ENCODE data around the gene TMPRSS5.
"Not testable (repeated sequence)": the region's sequence is repeated elsewhere in the genome, so short reads cannot be mapped to it uniquely, and the experiment has no call there.

The TMPRSS5 gene

DNA sequence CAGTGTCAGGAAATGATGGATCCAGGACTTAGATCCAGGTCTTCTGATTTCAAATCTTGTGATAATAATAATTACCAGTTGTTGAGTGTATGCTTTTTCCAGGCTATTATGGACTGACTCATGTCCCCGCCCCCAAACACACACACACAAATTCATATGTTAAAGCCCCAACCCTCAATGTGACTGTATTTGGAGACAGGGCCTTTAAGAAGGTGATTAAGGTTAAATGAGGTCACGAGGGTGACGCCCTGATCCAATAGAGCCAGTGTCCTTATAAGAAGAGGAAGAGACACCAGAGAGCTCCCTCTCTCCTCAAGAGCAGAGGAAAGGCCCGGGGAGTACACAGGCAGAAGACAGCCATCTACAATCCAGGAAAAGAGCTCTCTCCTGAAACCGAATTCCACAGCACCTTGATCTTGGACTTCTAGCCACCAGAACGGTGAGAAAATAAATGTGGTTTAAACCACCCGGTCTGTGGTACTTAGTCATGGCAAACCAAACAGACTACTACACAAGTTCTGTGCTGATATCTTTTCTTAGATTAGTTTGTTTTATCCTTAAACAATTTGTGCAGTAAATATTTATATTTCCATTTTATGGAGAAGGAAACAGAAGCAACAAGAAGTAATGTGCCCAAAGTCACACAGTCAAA lies 8.2 kb downstream of the TMPRSS5 start:
- DNase-seq (ENCODE audit: low read depth in 2 of 2, low spot score in 1 of 2): no peak

DNA sequence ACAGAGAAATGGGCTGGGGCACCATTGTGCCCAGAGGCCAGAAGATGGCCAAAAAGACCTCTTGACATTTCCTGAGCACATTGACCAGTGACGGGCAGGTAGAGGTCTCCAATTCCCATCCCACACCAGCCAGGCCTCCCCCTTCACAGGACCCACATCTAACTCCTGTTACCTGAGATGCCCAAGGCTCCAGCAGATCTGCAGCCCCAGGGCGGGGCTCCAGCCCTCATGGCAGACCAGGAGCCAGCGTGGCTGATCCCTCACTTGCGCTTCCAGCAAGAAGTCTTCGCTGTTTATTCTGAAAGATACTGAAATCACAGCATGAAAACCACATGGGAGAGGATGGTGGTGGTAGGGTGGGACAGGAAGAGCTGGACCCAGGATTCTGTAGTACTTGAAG lies 9.0 kb downstream of the TMPRSS5 start:
- no peak for DNase-seq (ENCODE audit: low read depth in 2 of 2, low spot score in 1 of 2)

DNA sequence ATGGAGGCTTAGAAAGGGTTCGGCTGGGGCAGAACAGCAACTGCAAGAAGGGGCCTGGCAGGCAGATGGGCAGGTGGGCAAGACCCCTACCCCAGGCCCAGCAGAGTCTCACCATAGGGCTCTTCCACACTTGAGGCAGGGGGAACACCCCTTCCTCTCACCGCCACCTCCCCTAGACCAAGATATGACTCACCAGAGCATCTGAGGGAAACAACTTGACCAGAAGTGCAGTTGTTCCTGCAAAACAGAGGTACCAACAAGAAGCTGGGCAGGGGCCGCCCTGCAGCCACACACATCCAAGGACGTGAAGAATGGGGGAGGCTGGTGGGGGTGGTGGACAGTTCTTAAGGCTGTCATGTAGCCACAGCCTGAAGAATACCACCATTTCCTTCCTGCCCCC lies 10.9 kb downstream of the TMPRSS5 start:
- no peak for DNase-seq (ENCODE audit: low read depth in 2 of 2, low spot score in 1 of 2)

DNA sequence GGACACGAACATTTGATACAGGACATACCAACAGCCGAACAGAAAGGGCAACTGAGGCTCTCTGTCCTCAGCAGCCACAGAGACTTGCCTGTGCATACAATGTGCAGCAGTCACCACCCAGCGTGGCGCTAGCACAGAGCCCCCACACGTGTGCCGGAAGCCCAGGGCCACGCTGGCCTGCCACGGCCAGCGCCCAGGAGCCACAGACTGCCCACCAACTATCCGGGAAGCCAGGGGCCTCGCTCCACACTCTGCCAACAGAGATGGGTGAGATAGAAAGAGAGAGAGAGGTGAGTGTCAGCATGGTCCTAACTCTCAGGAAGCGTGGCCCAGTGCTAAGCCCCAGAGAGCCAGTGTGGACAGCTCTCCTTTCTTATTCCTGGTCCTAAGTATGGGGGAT lies 11.7 kb downstream of the TMPRSS5 start:
- DNase-seq (ENCODE audit: low read depth in 2 of 2, low spot score in 1 of 2): no peak

DNA sequence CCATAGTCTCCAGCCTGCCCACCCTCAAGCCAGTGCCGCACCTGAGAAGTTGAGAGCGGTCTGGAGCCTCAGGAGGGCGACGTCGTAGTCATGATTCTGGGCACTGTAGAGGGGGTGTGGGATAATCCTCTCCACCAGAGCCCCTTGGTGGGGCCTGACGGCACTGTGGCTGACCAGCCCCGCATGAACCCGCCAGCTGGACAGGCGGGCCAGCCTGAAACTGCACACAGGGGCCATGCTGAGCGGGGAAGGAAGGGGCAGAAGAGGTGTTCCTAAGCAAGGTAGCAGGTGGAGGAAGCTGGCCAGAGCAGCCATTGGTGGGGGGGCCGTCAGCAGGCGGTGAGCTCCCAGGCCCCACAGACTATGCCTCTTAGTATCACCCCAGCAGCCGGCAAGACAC lies 13.1 kb downstream of the TMPRSS5 start:
- no peak for DNase-seq (ENCODE audit: low read depth in 2 of 2, low spot score in 1 of 2)

DNA sequence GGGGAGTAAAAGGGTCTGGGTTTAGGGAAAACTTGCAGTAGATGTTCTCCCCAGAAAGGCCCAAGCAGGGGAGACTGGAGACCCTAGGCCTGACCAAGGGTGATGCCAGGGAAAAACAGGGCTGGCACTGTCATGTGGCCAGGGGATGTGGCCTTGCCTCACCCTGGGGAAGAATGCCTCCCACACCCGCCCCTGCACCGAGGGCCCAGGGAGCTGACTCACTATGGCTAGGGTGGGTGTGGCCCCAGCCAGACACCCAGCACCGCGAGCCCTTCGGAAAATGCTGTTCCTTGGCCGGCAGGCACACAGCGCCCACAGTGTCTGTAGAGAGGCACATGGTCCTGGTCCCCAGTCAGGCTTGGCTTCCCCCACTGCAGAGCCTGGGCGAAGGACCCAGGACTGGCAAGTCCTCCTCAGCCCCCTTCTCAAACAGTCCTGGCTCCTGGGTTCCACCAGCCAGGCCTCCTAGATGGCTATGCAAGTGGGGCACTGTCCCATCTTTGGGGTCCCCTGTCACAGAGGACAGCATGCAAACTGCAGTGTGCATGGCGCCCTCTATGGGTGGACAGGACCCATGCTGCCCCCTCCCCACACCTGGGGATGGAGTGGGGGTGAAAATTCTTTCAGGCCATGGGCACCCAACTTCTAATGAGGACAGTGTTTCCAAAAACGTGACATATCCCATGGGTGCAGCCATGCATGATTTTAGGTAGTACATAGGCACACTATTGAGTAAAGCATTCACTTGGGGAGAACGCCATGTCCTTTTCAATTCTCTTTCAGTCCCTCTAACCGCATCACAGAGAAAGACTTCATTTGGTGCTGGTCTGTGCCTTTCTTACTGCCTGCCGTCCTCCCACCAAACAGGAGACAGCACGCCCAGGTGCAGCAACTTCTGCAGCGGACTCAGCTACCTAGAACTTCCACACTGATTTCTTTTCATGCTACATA lies 15.2 kb downstream of the TMPRSS5 start:
- DNase-seq (ENCODE audit: low read depth in 2 of 2, low spot score in 1 of 2): no peak

DNA sequence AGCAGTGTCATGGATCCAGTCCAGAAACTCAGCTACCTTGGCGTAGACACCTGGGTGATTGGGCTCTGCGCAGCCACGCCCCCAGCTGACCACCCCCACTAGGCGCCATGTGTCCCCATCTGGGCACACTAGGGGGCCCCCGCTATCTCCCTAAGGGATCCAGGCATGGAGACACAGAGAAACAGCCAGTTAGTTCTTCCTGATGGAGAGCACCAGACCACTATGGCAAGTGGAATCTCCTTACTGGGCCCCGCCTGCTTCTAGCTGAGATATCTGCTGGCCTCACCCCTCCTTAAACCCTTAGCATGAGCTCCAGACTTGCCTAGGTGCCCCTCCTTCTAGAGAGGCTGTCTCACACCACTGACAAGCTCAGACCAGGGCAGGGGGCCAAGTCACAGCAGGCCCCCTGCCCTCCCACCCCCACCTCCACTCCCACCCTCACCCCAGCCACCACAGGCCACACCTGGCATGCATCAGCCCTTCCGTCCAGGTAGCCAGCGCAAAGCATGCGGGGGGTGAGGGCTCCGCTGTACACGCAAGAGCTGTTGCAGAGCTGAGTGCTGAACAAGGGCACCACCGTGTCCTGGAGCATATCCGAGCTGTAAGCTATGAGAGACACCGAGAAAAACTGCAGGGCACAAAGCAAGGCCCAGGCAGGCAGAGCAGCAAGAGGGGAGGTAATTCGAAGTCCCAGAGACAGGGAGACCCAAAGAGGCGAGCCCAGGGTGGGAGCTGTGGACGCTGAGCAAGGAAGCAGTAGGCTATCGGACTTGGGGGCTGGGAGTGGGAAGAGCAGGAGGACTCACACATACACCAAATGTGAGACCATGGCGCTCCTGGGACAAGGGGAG lies 16.1 kb downstream of the TMPRSS5 start:
- DNase-seq (ENCODE audit: low read depth in 2 of 2, low spot score in 1 of 2): no peak

DNA sequence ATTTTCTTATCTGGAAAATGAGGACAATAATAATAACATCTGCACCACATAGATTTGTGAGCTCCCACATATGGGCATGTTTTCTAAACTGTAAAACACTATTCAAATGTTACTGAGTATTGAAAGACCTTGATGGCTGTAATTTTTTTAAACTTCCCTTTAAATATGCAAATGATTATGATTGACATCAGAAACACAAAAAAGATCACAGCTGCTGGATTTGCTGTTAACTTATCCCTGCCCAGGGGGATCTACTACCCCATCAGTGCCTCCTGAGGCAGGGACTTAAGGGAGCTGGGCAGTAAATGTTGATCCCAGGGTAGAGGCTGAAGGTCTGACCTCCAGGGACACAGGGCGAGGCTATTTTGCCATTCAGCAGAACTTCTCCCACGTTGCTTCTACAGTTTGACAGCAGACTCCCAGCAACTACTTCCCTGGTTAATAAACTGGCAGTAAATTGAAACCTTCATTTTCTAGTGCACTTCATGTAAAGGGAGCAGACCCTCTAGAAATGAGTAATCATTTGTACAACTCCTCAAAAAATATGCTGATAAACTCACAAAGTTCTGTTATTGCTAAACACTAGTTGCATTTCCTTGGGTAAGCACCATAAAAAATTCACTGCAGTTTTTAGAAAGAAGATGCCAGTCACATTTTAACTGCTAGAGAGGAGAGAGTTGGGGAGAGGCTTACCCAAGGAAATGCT lies 20.3 kb downstream of the TMPRSS5 start:
- DNase-seq (ENCODE audit: low read depth in 2 of 2, low spot score in 1 of 2): no peak

DNA sequence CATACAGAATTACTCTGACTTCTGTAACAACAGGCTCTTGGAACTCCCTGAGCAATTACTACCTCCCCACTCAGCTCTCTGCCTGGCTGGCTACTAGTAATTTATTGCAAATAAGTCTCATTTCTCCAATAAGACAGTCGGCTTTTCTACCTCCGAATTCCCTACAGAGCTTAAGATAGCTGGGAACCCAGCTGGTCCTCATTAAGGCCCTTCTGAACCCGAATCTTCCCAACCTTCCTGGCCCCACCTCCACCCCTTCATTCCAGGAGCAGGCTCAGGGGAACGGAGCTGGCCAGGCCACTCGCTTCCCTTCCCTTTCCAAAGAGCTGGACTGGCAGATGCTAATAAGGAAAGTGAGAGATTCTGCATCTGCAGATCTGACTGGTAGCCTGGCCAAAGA lies 21.6 kb downstream of the TMPRSS5 start:
- DNase-seq (ENCODE audit: low read depth in 2 of 2, low spot score in 1 of 2): no peak

DNA sequence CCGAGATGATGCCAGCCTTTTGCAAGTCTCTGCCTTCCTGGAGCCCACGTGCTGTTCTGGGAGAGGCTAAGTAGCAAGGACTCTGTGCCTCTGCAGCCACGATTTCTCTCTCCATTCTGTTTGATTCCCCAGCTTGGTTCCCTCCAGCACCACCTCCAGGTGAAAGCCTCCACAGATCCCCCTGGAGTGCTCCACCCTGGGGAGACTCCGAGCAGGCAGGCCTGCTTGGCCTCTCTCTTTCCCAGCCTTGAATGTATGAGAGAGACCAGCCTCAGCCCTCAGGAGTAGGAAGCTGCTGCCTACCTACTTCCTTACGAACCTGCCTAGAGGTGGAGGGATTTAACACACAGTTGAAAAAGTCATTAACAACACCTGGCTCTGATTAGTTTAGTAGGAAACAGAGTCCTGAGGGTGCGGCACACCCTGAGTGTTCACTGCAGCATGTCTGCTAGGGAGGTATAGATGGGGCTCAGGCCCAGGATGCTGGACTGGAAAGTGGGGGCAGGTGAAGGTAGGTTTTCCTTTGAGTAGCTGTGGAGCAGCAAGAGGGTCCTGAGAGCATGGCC lies 22.5 kb downstream of the TMPRSS5 start:
- no peak for DNase-seq (ENCODE audit: low read depth in 2 of 2, low spot score in 1 of 2)

DNA sequence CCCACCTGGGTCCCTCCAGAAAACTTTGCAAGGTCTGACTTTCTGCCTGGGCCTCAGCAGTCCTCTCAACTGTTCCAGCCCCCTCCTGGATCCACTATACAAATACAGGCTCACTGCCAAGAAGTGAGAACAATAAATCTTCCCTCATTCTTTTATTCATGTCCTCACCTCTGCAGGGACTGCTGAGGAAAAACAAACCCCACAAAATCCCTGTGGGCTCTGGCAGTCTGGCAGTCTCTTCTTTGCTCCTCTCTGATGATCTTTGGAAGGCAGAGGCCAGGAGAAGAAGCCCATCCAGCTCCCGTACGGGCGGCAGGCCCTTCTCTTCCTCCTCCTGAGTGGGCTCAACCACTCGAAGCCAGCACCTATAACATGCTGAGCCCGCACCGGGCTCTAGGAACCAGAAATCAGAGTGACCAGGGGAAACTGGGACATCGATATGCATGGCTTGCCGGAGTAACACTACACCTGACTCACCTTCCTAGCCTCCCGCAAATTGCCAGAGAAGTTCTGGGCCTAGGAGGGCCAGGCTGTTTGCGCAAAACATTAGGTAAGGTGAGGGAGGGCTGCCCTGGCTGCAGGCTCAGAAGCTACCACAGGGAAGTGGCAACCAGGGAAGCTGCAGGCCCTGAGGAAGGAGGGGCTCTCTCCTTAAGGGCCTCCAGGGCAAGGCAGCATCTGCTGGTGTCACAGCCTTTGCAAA lies 24.2 kb downstream of the TMPRSS5 start:
- no peak for DNase-seq (ENCODE audit: low read depth in 2 of 2, low spot score in 1 of 2)

DNA sequence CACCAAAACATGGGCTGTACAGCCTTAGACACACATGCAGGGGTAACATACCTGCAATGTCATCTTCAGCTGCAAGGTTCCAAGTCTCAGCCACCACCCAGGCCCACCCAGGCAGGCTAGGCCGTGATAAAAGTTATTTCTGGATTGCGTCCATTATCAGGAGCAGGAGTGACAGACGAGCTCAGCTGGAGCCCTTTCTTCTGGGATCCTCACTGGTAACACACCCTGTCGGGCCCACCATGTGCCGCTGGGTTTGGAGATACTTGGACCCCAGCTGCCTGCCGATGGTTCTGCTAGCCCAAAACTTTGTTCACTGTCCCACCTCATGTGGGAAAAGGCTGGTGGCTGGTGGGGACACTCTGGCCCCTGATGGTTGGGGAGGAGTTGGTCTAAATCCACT lies 24.8 kb downstream of the TMPRSS5 start:
- DNase-seq (ENCODE audit: low read depth in 2 of 2, low spot score in 1 of 2): no peak

DNA sequence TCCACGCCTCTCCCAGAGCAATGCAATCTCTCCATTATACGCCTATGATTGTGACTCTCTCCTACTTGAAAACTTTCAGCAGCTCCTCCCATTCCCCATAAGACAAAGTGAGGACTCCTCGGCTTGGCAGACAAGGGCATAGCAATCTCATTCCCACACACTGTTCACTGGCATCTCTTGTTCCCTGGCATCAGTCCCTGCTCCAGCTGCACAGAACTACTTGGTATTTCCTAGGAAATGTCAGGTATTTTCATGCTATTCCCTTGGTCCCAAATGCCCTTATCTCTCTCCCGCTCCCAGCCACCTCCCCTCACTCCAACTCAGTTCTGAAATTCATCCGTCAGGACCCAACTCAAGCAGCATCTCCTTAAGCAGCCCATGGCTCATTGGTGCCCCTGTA lies 28.4 kb downstream of the TMPRSS5 start:
- DNase-seq (ENCODE audit: low read depth in 2 of 2, low spot score in 1 of 2): no peak

DNA sequence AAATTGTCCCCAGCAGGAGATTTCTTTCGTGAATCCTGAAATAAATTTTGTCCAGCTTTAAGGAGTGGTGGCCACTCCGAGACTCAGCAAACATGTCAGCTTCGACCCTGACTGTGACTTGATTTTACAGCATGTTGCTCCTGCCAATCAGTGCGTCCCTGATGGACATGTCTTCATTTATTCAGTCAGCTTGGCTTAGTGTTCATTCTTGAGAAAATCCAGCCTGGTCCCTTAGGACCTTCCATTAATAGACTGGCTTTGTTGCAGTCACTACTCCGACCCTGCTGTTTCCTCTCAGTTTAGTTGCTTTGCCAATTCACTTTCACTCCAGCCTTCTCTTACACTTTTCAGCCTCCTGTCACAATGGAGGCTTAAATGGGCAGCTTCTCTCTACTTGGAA lies 30.5 kb downstream of the TMPRSS5 start:
- DNase-seq (ENCODE audit: low read depth in 2 of 2, low spot score in 1 of 2): no peak

DNA sequence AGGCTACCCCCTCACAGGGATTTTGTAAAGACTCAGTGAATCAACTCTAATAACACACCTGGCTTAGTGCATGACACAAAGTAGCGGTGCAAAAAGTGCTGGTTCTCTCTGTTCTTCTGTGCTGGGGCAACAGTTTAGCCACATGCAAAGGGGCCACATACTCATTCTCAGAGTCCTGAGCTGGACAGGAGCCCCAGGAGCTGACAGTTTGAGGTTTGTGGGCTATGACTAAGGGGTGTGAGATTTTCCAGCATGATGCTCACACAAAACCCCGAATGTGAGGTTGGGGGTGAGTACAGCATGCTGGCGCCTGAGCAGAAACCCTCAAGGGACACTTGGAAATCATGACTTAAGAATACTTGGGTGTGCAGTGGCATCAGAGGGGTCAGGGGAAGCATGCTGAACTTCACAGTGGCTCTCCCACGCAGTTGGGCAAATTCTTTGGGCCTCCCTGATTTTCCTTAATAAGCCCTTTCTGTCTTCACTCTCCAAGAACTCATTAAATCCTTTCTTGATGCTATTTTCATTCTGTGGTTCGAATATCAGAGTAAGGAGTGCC lies 31.0 kb downstream of the TMPRSS5 start:
- no peak for DNase-seq (ENCODE audit: low read depth in 2 of 2, low spot score in 1 of 2)

DNA sequence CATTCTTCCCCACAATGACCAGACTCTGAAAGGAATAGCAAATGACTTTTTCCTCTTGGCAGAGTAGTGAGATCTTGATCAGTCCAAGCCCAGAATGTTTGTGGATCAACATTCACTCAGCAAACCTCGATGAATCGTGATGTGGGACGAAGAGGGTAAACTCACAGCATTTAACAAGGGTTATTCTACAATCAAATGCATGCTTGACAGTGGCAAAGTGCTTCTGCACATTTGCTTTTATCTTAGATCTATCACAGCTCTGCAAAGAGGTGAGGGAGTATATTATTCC lies 31.8 kb downstream of the TMPRSS5 start:
- no peak for DNase-seq (ENCODE audit: low read depth in 2 of 2, low spot score in 1 of 2)

DNA sequence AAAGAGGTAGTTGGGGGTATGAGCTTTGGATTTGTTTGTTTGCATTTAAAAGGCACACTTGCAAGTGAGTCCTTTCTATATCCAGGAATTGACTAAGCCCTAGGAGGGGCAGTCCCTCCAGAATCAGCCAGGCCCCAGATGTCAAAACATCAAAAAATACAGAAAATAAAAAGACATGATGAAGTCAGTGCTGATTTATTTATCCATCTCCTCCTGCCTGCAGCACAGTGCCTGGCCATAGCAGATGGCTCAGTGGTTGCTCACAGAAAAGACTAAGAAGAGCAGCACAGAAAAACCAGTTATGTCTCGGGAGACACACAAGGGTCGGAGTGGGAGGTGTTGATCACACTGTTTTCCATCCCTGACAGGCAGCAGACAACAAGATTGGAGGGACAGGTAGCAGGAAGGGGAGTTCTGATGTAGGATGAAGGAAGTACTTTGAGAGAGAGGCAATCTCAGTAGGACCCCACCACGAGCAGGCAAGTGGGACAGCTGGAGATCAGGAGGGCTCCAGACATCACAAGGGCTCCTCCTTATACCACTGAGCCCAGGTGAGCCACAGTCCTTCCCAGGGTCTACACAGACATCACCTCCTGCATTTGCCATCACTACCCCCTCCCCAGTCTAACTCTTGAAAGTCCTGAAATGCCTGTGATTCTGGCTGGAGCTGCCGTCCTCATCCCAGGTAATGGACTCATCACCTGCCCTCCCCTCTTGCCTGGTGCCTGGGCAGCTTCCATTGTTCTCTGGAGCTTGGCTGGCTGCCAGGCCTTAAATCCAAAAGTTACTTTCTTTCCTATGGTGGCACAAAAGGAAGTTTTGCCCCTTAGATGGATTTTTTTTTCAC lies 32.3 kb downstream of the TMPRSS5 start:
- no peak for DNase-seq (ENCODE audit: low read depth in 2 of 2, low spot score in 1 of 2)

DNA sequence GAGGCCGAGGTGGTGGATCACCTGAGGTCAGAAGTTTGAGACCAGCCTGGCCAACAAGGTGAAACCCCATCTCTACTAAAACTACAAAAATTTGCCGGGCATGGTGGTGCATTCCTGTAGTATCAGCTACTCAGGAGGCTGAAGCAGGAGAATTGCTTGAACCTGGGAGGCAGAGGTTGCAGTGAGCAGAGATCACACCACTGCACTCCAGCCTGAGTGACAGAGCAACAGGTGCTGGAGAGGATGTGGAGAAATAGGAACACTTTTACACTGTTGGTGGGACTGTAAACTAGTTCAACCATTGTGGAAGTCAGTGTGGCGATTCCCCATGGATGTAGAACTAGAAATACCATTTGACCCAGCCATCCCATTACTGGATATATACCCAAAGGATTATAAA lies 34.2 kb downstream of the TMPRSS5 start:
- DNase-seq (ENCODE audit: low read depth in 2 of 2, low spot score in 1 of 2): not testable (repeated sequence)

DNA sequence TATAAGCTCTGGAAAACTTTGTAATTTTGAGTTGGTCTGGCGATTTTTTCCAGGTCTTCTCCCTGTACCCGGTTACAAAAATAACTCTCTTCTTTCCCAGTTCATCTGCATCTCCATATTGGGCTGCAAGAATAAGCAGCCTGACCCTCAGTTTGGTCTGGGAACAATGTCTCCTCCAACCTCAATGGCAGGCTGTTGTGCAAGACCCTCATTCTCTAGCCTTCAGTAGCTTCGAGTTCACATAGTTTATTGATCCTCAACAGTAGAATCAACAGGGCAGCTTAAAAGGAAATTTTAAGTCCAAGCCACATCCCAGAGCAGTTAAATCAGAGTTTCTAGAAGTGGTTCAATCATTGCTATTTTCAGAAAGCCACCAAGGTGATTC lies 35.3 kb downstream of the TMPRSS5 start:
- DNase-seq (ENCODE audit: low read depth in 2 of 2, low spot score in 1 of 2): no peak

Data from stimulated activated CD8-positive, alpha-beta memory T cell treated with anti-CD3 and anti-CD28 coated beads, Interleukin-4, amount 100 ng/mL, for 1 hour (primary cell).